ENCODE results near the gene PPP1R26. TPM values are rescaled to one million over a fixed set of nuclear protein-coding genes. Genes with fewer than 3 reads are reported as not detected.
"Not testable (repeated sequence)": the region's sequence is repeated elsewhere in the genome, so short reads cannot be mapped to it uniquely, and the experiment has no call there.

The PPP1R26 gene
- polyA plus RNA-seq, 1 of the 3 experiments (the other 2 are of a cell fraction) = 20.1 TPM

DNA sequence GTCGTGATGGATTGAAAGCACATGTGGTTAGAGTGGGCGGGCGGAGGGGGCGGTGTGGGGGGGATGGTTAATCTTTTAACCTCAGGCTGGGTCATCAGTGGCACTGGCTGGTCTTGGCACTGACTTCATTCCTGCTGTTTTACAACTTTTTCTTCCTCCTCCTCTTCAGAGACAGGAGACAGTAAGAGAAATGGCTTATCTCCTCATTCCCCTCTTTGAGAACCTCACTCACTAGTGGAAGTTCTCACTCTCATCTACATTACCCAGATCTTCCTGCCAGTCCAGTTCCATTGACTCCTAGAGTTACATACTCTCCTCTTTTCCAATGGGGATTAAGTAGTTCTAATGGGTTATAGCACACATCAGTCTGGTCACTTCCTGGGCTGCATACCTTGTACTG is 42.3 kb upstream of the PPP1R26 start:
- H4K20me1 ChIP-seq (ENCODE audit: insufficient read depth) = no peaks in the 10 kb centered on the region
- no peaks in the 10 kb centered on the region for H3K9me2 ChIP-seq
- no peak overlapping the region for H3K9ac ChIP-seq
- no peak overlapping the region for H3K4me2 ChIP-seq
- POLR2A ChIA-PET = no interaction called here
- no peak overlapping the region for H3K27ac ChIP-seq (ENCODE audit: low read depth in 2 of 2, low read length in 1 of 2)
- WGBS (ENCODE audit: low lambda C conversion rate) = 47% methylated on average over 4 of the region's 4 CpGs
- no peaks in the 10 kb centered on the region for H3K36me3 ChIP-seq (replicated peaks in 1 of 2; ENCODE audit: control insufficient read depth in 1 of 2, insufficient read depth in 2 of 2, low read length in 1 of 2)
- H3K27me3 ChIP-seq (ENCODE audit: insufficient read depth) = no peaks in the 10 kb centered on the region
- no peaks in the 10 kb centered on the region for H3K4me1 ChIP-seq (ENCODE audit: control insufficient read depth in 1 of 2, insufficient read depth in 2 of 2, low read depth in 1 of 2, low read length in 1 of 2)
- no peaks in the 10 kb centered on the region for H3K9me3 ChIP-seq
- TF ChIP-seq TEAD4 (IDR thresholded peaks at IDR 0.05; ENCODE audit: borderline replicate concordance, insufficient read depth) (no peak), FOSL2 (IDR thresholded peaks at IDR 0.05; ENCODE audit: borderline replicate concordance, low read depth) (no peak), POLR2AphosphoS5 (IDR thresholded peaks at IDR 0.05; ENCODE audit: low read depth, low read length) (no peak), RCOR1 (IDR thresholded peaks at IDR 0.05; ENCODE audit: low read length) (no peak), RFX5 (IDR thresholded peaks at IDR 0.05; ENCODE audit: low read length) (no peak), SMC3 (IDR thresholded peaks at IDR 0.05; ENCODE audit: low read depth, low read length) (no peak), EP300 (IDR thresholded peaks at IDR 0.05; ENCODE audit: borderline replicate concordance in 1 of 2, low read depth in 1 of 2, low read length in 1 of 2) (no peak), FOXM1 (IDR thresholded peaks at IDR 0.05; ENCODE audit: low read depth) (no peak), FOXJ3 (CRISPR knock-in tag; IDR thresholded peaks at IDR 0.05) (no peak), ELF1 (IDR thresholded peaks at IDR 0.05) (no peak), EZH2phosphoT487 (IDR thresholded peaks at IDR 0.05; ENCODE audit: borderline replicate concordance, low read depth) (no peak)
- TF ChIP-seq, protein P1, sequence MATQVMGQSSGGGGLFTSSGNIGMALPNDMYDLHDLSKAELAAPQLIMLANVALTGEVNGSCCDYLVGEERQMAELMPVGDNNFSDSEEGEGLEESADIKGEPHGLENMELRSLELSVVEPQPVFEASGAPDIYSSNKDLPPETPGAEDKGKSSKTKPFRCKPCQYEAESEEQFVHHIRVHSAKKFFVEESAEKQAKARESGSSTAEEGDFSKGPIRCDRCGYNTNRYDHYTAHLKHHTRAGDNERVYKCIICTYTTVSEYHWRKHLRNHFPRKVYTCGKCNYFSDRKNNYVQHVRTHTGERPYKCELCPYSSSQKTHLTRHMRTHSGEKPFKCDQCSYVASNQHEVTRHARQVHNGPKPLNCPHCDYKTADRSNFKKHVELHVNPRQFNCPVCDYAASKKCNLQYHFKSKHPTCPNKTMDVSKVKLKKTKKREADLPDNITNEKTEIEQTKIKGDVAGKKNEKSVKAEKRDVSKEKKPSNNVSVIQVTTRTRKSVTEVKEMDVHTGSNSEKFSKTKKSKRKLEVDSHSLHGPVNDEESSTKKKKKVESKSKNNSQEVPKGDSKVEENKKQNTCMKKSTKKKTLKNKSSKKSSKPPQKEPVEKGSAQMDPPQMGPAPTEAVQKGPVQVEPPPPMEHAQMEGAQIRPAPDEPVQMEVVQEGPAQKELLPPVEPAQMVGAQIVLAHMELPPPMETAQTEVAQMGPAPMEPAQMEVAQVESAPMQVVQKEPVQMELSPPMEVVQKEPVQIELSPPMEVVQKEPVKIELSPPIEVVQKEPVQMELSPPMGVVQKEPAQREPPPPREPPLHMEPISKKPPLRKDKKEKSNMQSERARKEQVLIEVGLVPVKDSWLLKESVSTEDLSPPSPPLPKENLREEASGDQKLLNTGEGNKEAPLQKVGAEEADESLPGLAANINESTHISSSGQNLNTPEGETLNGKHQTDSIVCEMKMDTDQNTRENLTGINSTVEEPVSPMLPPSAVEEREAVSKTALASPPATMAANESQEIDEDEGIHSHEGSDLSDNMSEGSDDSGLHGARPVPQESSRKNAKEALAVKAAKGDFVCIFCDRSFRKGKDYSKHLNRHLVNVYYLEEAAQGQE (IDR thresholded peaks at IDR 0.05; ENCODE audit: low read depth, low read length) = no peak
- TF ChIP-seq, protein P2, sequence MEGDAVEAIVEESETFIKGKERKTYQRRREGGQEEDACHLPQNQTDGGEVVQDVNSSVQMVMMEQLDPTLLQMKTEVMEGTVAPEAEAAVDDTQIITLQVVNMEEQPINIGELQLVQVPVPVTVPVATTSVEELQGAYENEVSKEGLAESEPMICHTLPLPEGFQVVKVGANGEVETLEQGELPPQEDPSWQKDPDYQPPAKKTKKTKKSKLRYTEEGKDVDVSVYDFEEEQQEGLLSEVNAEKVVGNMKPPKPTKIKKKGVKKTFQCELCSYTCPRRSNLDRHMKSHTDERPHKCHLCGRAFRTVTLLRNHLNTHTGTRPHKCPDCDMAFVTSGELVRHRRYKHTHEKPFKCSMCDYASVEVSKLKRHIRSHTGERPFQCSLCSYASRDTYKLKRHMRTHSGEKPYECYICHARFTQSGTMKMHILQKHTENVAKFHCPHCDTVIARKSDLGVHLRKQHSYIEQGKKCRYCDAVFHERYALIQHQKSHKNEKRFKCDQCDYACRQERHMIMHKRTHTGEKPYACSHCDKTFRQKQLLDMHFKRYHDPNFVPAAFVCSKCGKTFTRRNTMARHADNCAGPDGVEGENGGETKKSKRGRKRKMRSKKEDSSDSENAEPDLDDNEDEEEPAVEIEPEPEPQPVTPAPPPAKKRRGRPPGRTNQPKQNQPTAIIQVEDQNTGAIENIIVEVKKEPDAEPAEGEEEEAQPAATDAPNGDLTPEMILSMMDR (IDR thresholded peaks at IDR 0.05) = no peak
- TF ChIP-seq, protein P3, sequence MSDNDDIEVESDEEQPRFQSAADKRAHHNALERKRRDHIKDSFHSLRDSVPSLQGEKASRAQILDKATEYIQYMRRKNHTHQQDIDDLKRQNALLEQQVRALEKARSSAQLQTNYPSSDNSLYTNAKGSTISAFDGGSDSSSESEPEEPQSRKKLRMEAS (IDR thresholded peaks at IDR 0.05; ENCODE audit: low read depth) = no peak
- TF ChIP-seq, protein P4, sequence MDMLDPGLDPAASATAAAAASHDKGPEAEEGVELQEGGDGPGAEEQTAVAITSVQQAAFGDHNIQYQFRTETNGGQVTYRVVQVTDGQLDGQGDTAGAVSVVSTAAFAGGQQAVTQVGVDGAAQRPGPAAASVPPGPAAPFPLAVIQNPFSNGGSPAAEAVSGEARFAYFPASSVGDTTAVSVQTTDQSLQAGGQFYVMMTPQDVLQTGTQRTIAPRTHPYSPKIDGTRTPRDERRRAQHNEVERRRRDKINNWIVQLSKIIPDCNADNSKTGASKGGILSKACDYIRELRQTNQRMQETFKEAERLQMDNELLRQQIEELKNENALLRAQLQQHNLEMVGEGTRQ (IDR thresholded peaks at IDR 0.05; ENCODE audit: borderline replicate concordance, low read depth, low read length) = no peak
- H2AFZ ChIP-seq (ENCODE audit: low read depth) = no peak overlapping the region
- H3K79me2 ChIP-seq (ENCODE audit: insufficient read depth) = no peaks in the 10 kb centered on the region
- H3F3A ChIP-seq (replicated peaks; ENCODE audit: insufficient read depth) = no peaks in the 10 kb centered on the region
- CTCF ChIA-PET = no interaction called here
- no peak overlapping the region for H3K4me3 ChIP-seq (ENCODE audit: low read depth in 2 of 2, low read length in 1 of 2)
- no peak for DNase-seq

DNA sequence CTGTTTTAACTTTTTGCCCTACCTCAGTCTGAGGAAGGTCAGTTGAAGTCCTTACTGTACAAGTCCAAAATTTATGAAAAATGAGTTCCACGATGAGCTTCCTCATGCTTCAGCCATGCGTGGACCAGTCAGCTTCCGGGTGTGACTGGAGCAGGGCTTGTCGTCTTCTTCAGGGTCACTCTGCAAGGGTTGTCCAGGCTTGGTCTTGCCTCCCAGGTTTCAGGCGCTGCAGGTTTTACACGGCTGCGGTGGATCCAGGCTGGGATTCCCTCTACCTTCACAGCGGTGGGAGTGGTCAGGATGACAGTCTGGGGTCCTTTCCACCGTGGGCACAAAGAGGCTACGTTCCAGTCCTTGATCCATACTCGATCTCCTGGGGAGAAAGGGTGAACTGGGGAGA is 41.9 kb upstream of the PPP1R26 start:
- H2AFZ ChIP-seq (ENCODE audit: low read depth); H3K36me3 ChIP-seq (replicated peaks in 1 of 2; ENCODE audit: control insufficient read depth in 1 of 2, insufficient read depth in 2 of 2, low read length in 1 of 2); H4K20me1 ChIP-seq (ENCODE audit: insufficient read depth); H3K9me2 ChIP-seq; H3F3A ChIP-seq (replicated peaks; ENCODE audit: insufficient read depth); H3K9ac ChIP-seq; H3K79me2 ChIP-seq (ENCODE audit: insufficient read depth); H3K27me3 ChIP-seq (ENCODE audit: insufficient read depth); POLR2A ChIA-PET; CTCF ChIA-PET; DNase-seq; H3K9me3 ChIP-seq; H3K4me3 ChIP-seq (ENCODE audit: low read depth in 2 of 2, low read length in 1 of 2); H3K27ac ChIP-seq (ENCODE audit: low read depth in 2 of 2, low read length in 1 of 2); H3K4me2 ChIP-seq; H3K4me1 ChIP-seq (ENCODE audit: control insufficient read depth in 1 of 2, insufficient read depth in 2 of 2, low read depth in 1 of 2, low read length in 1 of 2): not testable (repeated sequence)
- WGBS (ENCODE audit: low lambda C conversion rate) = 49% methylated on average over 9 of the region's 11 CpGs

DNA sequence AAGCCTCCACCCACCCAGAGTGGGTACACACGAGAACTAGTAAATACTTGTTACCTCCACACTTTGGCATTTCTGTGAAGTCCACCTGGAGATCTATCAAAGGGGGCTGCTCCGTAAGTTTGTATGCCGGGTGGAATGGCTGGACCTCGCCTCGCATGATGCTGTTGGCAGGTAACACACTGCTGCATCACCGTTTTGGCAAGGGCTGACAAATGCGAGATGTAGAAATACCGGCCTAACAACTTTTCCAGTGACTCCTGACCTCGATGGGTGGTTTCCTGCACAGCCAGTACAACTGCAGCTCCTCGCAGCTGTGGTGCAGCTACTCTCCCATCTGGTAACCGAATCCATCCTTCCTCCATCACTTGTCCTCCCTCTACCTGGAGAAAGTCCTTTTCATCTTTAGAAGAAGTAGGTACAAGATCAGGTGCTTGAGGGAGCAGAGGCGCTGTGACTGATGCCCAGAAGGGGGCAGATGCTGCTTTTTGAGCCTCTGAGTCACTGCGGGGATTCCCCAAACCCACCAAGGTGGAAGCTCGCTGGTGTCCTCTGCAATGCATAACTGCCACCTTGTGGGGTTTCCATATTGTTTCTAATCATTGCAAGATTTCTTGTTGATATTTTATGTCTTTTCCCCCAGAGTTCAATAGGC is 40.9 kb upstream of the PPP1R26 start:
- H2AFZ ChIP-seq (ENCODE audit: low read depth); H3K4me1 ChIP-seq (ENCODE audit: control insufficient read depth in 1 of 2, insufficient read depth in 2 of 2, low read depth in 1 of 2, low read length in 1 of 2); H3K27me3 ChIP-seq (ENCODE audit: insufficient read depth); POLR2A ChIA-PET; H3K9me3 ChIP-seq; H3K9ac ChIP-seq; H3K79me2 ChIP-seq (ENCODE audit: insufficient read depth); H3F3A ChIP-seq (replicated peaks; ENCODE audit: insufficient read depth); DNase-seq; H4K20me1 ChIP-seq (ENCODE audit: insufficient read depth); H3K27ac ChIP-seq (ENCODE audit: low read depth in 2 of 2, low read length in 1 of 2); H3K36me3 ChIP-seq (replicated peaks in 1 of 2; ENCODE audit: control insufficient read depth in 1 of 2, insufficient read depth in 2 of 2, low read length in 1 of 2); H3K9me2 ChIP-seq; H3K4me3 ChIP-seq (ENCODE audit: low read depth in 2 of 2, low read length in 1 of 2); H3K4me2 ChIP-seq: not testable (repeated sequence)
- WGBS (ENCODE audit: low lambda C conversion rate) = 43% methylated on average over 12 of the region's 14 CpGs
- CTCF ChIA-PET = interaction anchor here (1.2 kb wide), 1 partner anchor 42 kb away, joined by 3 read pairs; no protein-coding TSS in a partner anchor
